ENCODE data around the gene LYAR. TPM values are rescaled to one million over a fixed set of nuclear protein-coding genes. Genes with fewer than 3 reads are reported as not detected.

Gene LYAR
- polyA plus RNA-seq, 1 of the 3 experiments (the other 2 are of a cell fraction), result 11.2 TPM

DNA sequence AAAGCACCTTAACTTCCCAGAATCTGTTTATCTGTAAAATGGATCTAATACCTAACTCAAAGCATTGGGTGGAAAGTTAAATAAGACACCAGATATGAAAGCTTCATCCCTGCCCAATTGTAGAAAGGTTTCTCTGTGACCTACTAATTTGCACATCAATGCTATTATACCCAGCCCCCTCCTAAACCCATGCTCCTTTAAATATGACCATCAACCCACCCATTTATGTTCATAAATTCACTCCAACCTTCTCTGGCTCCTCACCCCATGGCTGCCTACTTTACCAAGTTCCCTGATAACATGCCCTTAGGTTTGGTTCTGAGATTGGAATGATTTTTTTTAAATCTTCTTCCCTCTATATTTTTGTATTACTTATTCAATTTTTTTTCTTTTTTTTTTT lies 1.9 kb downstream of the LYAR start:
- H3K4me3 ChIP-seq (ENCODE audit: low read depth in 2 of 2, low read length in 1 of 2), result no peak overlapping the region; a peak in 1 of 4 replicates
- peaks cover 7% of the 10 kb centered on the region; the same call in 1 of the 2 replicates for H4K20me1 ChIP-seq (ENCODE audit: insufficient read depth)
- no peaks in the 10 kb centered on the region for H3K27me3 ChIP-seq (ENCODE audit: insufficient read depth)
- no peaks in the 10 kb centered on the region for H3K9me3 ChIP-seq
- DNase-seq, result no peak
- peaks cover 7 to 15% of the 10 kb centered on the region in 2 experiments; a peak in 3 of 4 replicates for H3K4me1 ChIP-seq (ENCODE audit: control insufficient read depth in 1 of 2, insufficient read depth in 2 of 2, low read depth in 1 of 2, low read length in 1 of 2)
- H3K27ac ChIP-seq (ENCODE audit: low read depth in 2 of 2, low read length in 1 of 2), result no peak overlapping the region
- H3F3A ChIP-seq (replicated peaks; ENCODE audit: insufficient read depth), result no peaks in the 10 kb centered on the region
- H3K9me2 ChIP-seq, result no peaks in the 10 kb centered on the region
- no peak overlapping the region for H3K9ac ChIP-seq
- TF ChIP-seq EP300 (IDR thresholded peaks at IDR 0.05; ENCODE audit: borderline replicate concordance in 1 of 2, low read depth in 1 of 2, low read length in 1 of 2) (no peak), JUND (IDR thresholded peaks at IDR 0.05) (no peak), TCF12 (IDR thresholded peaks at IDR 0.05) (no peak), USF1 (IDR thresholded peaks at IDR 0.05; ENCODE audit: borderline replicate concordance, low read depth) (no peak), TEAD4 (IDR thresholded peaks at IDR 0.05; ENCODE audit: borderline replicate concordance, insufficient read depth) (no peak), NFIC (IDR thresholded peaks at IDR 0.05; ENCODE audit: borderline replicate concordance) (no peak), PBX3 (IDR thresholded peaks at IDR 0.05) (no peak), ELF1 (IDR thresholded peaks at IDR 0.05) (no peak), GATA2 (CRISPR knock-in tag; IDR thresholded peaks at IDR 0.05) (no peak), YY1 (IDR thresholded peaks at IDR 0.05; ENCODE audit: low read depth) (no peak), GABPA (IDR thresholded peaks at IDR 0.05; ENCODE audit: low read depth) (no peak), TAF1 (IDR thresholded peaks at IDR 0.05; ENCODE audit: borderline replicate concordance, low read depth, low read length) (no peak), RXRA (IDR thresholded peaks at IDR 0.05; ENCODE audit: borderline replicate concordance, low read depth) (no peak)
- TF ChIP-seq, protein P1, sequence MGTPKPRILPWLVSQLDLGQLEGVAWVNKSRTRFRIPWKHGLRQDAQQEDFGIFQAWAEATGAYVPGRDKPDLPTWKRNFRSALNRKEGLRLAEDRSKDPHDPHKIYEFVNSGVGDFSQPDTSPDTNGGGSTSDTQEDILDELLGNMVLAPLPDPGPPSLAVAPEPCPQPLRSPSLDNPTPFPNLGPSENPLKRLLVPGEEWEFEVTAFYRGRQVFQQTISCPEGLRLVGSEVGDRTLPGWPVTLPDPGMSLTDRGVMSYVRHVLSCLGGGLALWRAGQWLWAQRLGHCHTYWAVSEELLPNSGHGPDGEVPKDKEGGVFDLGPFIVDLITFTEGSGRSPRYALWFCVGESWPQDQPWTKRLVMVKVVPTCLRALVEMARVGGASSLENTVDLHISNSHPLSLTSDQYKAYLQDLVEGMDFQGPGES (IDR thresholded peaks at IDR 0.05; ENCODE audit: low read depth, low read length), result no peak
- peaks cover 79% of the 10 kb centered on the region for H3K79me2 ChIP-seq (ENCODE audit: insufficient read depth)
- no peak overlapping the region for H2AFZ ChIP-seq (ENCODE audit: low read depth)
- no peak overlapping the region for H3K4me2 ChIP-seq
- peaks cover 18 to 38% of the 10 kb centered on the region in 2 experiments for H3K36me3 ChIP-seq (replicated peaks in 1 of 2; ENCODE audit: control insufficient read depth in 1 of 2, insufficient read depth in 2 of 2, low read length in 1 of 2)
- CTCF ChIA-PET, result interaction anchor here (0.8 kb wide), 1 partner anchor 20 kb away, joined by 3 read pairs; no protein-coding TSS in a partner anchor
- POLR2A ChIA-PET, result no interaction called here

- Histone ChIP-seq H3K4me1 (ENCODE audit: control insufficient read depth in 1 of 2, insufficient read depth in 2 of 2, low read depth in 1 of 2, low read length in 1 of 2) (peaks cover 0 to 10% of the 10 kb centered on the region in 2 experiments; a peak in 2 of 4 replicates), H3K9me3 (no peaks in the 10 kb centered on the region), H2AFZ (ENCODE audit: low read depth) (no peak overlapping the region), H3K36me3 (replicated peaks in 1 of 2; ENCODE audit: control insufficient read depth in 1 of 2, insufficient read depth in 2 of 2, low read length in 1 of 2) (peaks cover 35 to 58% of the 10 kb centered on the region in 2 experiments), H4K20me1 (ENCODE audit: insufficient read depth) (no peaks in the 10 kb centered on the region), H3K4me3 (ENCODE audit: low read depth in 2 of 2, low read length in 1 of 2) (no peak overlapping the region), H3K79me2 (ENCODE audit: insufficient read depth) (peaks cover 52% of the 10 kb centered on the region), H3K4me2 (no peak overlapping the region), H3K9me2 (no peaks in the 10 kb centered on the region), H3F3A (replicated peaks; ENCODE audit: insufficient read depth) (no peaks in the 10 kb centered on the region), H3K27me3 (ENCODE audit: insufficient read depth) (no peaks in the 10 kb centered on the region), H3K9ac (no peak overlapping the region), H3K27ac (ENCODE audit: low read depth in 2 of 2, low read length in 1 of 2) (no peak overlapping the region)
- WGBS (ENCODE audit: low lambda C conversion rate), result 59% methylated on average over 9 of the region's 11 CpGs
- CTCF ChIA-PET, result interaction anchor here (1.0 to 1.7 kb wide), 4 partner anchors 17 to 121 kb away, joined by 3 to 5 read pairs (median 4); no protein-coding TSS in a partner anchor
- DNase-seq, result no peak
- POLR2A ChIA-PET, result no interaction called here
- no peak for TF ChIP-seq RXRA (IDR thresholded peaks at IDR 0.05; ENCODE audit: borderline replicate concordance, low read depth)
- TF ChIP-seq RFX5 (IDR thresholded peaks at IDR 0.05; ENCODE audit: low read length), result no peak
- TF ChIP-seq MXI1 (IDR thresholded peaks at IDR 0.05; ENCODE audit: low read depth, low read length), result no peak
- TF ChIP-seq JUND (IDR thresholded peaks at IDR 0.05), result no peak
- TF ChIP-seq ZBTB33 (IDR thresholded peaks at IDR 0.05; ENCODE audit: borderline replicate concordance, low read depth), result no peak
- no peak for TF ChIP-seq MEF2A (IDR thresholded peaks at IDR 0.05; ENCODE audit: borderline replicate concordance, low read depth)
- TF ChIP-seq EZH2phosphoT487 (IDR thresholded peaks at IDR 0.05; ENCODE audit: borderline replicate concordance, low read depth), result no peak
- TF ChIP-seq POLR2AphosphoS5 (IDR thresholded peaks at IDR 0.05; ENCODE audit: low read depth, low read length), result no peak
- no peak for TF ChIP-seq RCOR1 (IDR thresholded peaks at IDR 0.05; ENCODE audit: low read length)
Measured at GRCh38 chr4:4284827-4285618, 4.9 kb downstream of the LYAR start.

Data from SK-N-SH (cell line).